ENCODE results near the gene RNF41. TPM values are rescaled to one million over a fixed set of nuclear protein-coding genes. Genes with fewer than 3 reads are reported as not detected.

RNF41 gene
- total RNA-seq, 1 donor from 2014 or later = 140 TPM

DNA sequence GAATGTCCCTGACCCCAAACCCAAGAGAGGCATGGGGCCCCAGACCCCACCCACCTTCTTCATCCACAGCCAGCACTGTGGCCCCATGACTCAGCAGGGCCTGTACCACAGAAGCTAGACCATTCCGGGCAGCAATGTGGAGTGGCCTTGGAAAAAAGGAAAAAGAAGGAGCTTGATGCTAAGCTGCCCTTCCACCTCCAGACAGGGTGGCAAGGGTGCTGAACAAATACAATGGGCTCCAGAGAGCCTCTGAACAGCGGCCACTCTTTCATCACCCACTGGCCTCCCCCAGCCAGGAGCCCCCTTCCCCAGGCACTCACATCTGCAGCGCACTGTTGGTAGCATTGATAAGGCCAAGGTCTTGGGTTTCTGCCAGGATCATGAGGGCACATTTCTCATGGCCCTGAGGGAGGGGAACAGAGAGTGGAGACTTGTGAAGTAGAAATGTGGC, 22.0 kb upstream of the RNF41 start:
- DNase-seq (ENCODE audit: low read depth) = no peak

DNA sequence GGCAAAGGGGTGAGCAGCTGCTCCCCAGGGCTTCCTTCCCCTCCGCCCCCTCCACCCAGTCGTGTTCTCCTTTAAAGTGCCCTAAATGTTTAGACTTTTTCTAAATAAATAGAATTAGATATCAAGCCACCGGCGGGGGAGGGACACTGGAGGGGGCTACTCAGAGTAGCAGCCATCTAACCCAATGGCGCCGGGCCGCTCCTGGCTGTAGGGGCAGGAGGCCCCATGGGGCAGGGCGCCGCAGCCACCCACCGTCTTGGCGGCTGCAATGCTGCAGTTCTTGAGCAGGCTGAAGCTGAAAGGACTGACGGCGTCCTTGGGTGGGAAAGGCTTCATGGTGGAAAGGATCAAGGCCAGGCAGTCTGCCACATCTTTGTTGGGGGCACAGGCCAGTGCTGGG, 21.3 kb upstream of the RNF41 start:
- DNase-seq (ENCODE audit: low read depth) = no peak

DNA sequence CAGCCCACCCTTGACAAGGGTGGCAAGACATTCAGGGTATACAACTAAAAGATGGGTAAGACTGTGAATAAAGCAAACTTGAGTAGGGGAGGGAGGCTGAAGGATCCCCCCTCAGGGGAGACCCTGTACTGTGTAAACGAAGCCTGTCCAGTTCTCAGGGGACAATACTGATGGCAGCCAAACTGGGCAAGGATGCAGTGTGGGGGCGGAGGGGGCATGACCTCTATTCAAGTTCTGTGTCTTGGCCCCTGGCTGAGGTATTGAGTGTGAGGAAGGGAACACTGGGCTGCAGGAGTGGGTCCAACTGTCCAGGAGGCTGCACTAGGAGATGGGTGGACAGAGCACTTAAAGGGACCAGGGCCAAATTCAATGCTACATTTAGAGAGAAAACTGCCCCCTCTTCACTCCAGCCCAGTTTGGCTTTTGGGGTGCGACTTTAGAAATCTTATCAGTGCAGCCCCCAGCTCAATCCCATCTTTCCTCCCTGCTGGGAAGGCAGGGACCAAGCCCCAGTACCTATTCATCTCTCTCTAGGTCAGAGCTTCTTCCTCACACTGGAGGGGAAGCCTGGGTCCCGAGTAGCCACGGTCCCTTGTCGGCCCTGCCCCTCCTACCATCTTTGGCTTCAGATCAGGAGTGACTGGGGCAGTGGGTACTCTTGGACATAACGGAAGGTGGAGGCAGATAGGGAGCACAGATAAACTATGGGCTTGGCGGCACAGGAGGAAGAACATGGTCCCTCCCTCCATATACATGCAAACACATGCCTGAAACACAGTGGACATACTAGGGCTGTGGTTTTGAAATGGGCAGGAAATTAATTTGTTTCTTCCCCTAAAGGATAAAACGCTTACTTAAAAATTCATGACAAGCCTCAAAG, 19.9 kb upstream of the RNF41 start:
- DNase-seq (ENCODE audit: low read depth) = no peak

DNA sequence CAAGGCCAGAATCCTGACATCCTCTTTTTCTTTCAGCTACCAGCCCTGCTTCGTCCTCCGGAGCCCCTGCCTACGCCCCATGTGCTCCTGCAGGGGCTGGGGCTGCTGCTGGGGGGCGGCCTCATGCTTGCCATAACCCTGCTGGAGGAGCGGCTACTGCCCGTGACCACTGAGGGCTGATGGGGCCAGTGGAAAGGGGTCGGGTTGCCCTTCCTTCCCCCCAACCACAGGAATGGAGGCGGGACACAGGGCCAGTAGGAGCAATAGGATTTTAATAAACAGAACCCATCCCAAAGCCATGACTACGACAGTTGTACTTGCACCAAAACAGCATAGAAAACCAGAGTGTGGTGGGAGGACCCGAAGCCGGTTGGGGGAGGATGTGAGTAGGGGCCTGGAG, 15.8 kb upstream of the RNF41 start:
- DNase-seq (ENCODE audit: low read depth) = no peak

DNA sequence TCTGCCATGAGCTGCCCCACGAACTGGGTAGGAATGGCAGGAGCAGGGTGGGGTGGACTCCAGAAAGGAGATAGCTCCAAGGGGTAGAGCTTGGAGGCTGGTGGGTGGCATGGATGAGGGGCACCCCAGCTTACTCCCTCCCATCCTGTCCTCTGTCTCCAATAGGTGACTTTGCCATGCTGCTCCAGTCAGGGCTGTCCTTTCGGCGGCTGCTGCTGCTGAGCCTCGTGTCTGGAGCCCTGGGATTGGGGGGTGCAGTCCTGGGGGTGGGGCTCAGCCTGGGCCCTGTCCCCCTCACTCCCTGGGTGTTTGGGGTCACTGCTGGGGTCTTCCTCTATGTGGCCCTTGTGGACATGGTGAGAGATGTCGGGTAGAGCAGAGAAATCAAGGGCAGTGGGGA, 15.3 kb upstream of the RNF41 start:
- DNase-seq (ENCODE audit: low read depth) = no peak

DNA sequence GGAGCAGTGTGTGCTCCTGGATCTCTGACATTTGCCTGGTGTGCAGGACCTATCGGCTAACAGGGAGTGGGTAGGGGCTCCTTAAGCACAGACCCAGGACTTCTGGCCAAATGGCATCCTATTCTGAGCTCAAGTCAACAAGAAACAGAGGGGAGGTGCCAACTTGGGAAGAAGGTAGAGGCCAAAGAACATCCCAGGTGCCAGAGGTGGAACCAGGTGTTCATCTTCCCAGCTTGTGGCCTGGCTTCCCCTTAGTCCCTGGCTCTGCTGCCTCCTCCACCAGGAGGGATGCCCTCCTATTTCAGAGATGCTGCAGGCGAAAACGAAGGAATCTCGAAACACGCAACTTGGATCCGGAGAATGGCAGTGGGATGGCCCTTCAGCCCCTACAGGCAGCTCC, 14.4 kb upstream of the RNF41 start:
- no peak for DNase-seq (ENCODE audit: low read depth)

DNA sequence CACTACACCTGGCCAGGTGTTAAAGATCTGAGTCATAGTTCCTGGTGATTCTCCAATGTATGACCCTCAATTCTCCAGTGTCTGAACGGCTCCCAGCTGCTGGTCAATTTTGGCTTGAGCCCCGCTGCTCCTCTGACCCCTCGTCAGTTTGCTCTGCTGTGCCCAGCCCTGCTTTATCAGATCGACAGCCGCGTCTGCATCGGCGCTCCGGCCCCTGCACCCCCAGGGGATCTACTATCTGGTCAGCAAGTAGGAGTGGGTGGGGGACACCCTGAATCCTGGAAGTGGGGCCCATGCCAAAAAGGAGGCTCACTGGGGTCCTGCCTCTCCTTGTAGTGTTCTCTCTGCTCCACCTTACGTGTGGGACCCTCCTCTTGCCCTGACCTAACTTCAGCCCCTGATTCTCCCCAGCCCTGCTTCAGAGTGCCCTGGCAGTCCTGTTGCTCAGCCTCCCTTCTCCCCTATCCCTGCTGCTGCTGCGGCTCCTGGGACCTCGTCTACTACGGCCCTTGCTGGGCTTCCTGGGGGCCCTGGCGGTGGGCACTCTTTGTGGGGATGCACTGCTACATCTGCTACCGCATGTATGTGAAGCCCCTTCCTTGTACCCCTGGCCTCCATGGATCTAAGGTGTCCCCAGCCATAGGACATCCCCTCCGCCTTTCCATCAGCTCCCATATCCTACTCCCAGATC, 13.2 kb upstream of the RNF41 start:
- no peak for DNase-seq (ENCODE audit: low read depth)

DNA sequence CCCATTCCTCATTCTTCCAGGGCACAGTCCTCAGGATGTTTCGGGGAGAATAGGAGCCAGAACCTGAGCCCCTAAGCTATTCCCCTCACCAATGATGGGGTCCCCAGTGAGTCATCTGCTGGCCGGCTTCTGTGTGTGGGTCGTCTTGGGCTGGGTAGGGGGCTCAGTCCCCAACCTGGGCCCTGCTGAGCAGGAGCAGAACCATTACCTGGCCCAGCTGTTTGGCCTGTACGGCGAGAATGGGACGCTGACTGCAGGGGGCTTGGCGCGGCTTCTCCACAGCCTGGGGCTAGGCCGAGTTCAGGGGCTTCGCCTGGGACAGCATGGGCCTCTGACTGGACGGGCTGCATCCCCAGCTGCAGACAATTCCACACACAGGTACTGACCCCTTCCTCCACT, 9.5 kb upstream of the RNF41 start:
- no peak for DNase-seq (ENCODE audit: low read depth)

DNA sequence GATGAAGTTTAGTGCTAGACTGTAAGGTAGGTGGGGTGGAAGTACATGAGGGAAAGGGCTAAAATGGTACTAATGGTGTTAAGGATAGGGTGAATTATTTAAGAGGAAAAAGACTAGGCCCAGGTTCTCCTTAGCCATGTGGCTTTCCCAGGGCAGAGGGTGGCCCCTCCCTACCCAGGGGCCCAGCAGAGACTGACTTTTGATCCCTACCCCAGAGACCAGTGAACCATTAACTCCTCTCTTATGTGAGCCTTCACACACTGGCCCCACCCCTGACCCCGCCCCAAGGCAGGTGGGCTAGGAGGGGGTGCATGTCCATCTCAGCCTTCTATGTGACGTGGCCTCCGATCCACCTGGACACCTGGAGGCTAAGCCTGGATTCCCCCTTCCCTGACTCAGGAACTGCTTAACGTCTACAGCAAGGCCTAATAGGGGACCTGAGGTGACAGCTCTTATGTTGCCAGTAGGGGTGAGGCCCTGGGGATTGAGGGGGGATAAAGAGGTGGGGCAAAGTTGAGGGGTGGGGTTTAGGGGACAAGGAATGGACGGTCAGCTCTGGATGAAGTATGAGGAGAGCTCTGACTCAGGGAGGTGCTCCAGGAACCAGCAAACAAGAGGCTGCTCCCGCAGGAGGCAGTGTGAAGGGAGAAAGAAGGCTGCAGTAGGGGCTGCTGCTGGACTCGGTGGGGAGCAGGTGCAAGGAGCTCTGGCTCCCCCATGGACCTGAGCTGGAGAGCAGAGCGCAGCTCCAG, 8.9 kb upstream of the RNF41 start:
- DNase-seq (ENCODE audit: low read depth) = no peak

DNA sequence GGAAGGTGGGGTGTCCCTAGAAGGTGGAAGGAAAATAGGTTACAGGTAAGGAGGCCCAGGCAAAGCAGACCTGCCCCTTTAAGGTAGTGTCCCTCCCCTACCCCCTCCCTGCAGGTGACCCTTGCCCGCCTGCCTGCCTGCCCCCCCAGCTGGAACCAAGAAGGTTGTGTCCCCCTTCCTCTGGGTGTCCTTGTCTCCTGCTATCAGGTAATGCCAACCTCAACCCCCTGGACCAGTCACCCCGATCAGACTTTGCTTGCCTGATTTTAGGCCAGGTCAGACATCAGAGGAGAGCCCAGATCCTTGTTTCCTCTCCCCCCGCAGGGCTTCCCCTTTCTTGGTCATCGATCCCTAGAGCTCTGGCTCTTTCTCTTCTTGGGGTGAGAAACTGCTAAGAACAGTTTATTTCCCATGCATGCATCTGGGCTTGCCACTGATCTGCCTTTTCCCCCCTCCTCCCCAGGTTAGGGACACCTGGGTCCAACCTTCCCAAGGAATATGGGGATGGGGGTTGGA, 8.3 kb upstream of the RNF41 start, which contains the start of gene SLC39A5:
SLC39A5 (plus strand) TSS at position 136 of the 516 bp plus-strand sequence. CDS start 1,224 bp downstream, outside the sequence.
- DNase-seq (ENCODE audit: low read depth) = no peak

DNA sequence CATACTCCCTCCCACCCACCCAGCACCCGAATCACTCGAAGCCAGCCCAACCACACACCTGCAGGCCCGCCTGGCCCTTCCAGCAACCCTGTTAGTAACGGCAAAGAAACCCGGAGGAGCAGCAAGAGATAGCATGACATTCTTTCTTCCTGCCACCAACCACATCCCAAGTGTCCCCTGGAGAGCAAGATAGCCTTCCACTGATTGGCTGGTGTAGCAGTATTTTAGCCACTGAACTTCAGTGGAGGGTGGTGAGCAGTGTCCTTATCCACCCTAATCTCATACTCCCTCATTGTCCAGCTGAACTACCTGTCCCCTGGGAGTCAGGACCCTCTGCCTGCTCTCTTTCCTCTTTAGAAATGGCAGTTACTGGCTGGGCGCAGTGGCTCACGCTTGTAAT, 7.4 kb upstream of the RNF41 start:
- no peak for DNase-seq (ENCODE audit: low read depth)

DNA sequence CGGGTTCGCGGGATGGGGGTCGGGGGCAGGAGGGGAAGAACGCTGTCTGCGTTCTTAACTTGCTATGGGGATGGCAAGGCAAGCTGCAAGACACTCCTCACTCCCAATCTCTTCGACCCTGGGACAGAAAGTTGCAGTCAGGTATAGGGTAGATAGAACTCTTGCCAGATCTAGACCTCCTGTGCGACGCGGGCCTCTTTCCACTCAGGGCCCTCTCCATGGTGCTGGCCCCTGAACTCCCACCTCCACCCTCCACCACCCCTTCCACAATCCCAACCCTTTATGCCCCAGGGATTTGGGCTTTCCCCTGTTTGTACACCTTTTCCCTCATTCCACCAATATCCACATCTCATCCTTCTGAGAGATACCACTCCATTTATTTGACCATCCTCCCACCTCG, 3.2 kb upstream of the RNF41 start:
- no peak for DNase-seq (ENCODE audit: low read depth)

DNA sequence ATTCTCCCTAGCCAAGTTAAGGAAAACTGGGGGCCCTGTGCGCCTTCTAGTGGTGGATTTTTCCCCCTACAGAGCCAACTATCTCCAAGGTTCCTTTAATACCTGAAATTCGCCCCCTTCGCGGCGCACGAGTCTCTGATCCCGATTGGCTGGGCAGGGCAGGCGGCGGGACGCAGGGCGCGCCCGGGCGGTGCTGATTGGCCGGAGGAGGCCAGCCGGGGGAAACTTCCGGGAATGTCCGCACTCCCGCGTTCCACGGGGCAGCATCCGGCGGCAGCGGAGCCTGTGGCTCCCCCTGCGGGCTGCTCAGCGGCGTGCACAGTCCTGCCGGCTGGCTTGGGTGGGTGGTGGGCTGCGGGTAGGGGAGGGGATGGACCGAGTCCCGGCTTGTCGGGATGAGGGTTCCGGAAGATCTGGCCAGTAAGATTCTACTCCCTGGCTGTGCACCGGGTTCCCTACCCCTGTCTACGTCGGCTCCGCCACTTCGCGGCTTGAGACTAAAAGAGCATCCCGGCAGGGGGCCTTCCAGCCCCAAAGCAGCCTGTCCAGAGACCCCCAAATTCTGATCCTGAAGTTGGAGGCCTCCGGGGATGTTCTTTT, 2.5 kb upstream of the RNF41 start, which contains the start of gene NABP2:
NABP2 (plus strand) TSS at position 241 of the 600 bp plus-strand sequence. CDS start 515 bp downstream, outside the sequence.
- DNase-seq (ENCODE audit: low read depth) = peak; percentile 92

DNA sequence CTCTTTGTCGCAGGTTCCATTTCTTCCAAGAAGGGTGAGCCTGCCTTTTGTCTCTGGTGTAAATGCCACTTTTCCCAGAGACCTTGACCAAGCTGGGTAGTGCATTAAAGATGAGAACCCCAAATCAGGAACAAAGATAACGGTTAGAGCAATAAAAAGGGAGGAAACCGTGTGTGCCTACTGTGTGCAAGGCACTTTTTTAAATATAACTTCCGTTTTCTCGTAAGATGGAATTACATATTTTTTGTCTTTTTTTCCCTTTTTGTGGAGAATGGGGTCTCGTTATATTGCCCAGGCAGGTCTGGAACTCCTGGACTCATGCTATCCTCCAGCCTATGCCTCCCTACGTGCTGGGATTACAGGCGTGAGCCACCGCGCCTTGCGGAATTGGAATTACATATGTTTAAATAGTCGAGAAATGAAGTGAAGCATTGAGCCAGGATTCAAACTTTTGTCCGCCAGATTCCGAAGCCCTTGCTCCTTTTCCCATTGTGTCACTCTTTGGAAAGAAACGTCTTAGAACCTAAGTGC, 1.9 kb upstream of the RNF41 start:
- no peak for DNase-seq (ENCODE audit: low read depth)

DNA sequence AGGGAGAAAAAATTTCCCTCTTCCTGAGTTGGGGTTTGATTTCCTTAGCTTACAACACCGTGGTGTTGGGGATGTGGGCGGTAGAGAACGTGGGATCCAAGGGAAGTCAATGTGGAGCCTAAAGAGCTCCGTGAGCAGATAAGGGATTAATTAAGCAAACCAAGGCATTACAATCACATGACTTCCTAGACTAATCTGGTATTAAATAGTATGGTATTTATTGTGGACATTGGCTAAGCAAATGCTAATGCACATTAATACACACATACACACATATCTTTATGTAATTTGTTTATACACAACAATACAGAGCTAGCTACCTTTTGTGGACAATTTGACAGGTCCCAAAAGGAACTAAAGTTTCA, 791 bp upstream of the RNF41 start:
- no peak for DNase-seq (ENCODE audit: low read depth)

DNA sequence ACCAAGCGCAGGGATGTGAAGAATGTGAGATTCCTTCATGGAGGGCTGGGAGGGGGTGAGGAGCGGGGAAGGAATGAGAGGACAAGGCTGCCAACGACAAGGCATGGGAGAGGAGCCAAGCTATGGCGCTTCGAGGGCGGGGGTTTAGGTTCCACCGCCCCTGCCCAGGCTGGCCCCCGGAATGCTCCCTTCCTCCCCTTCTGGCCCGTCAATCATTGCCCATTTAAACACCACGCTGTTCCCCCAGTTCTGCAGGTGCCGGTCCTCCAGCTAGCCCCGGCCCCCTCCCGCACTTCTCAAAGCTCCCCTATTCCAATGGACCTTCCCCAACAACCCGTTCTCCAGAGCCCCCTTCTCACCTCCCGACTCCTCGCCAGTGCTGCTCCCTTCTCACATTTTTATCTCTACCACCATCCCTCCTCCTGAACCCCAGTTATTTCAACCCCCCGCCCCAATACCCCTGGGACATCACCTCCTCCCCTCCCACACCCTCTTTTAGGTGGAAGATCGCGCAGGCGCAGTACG, 428 bp downstream of the RNF41 start:
- DNase-seq (ENCODE audit: low read depth) = peak; percentile 65

DNA sequence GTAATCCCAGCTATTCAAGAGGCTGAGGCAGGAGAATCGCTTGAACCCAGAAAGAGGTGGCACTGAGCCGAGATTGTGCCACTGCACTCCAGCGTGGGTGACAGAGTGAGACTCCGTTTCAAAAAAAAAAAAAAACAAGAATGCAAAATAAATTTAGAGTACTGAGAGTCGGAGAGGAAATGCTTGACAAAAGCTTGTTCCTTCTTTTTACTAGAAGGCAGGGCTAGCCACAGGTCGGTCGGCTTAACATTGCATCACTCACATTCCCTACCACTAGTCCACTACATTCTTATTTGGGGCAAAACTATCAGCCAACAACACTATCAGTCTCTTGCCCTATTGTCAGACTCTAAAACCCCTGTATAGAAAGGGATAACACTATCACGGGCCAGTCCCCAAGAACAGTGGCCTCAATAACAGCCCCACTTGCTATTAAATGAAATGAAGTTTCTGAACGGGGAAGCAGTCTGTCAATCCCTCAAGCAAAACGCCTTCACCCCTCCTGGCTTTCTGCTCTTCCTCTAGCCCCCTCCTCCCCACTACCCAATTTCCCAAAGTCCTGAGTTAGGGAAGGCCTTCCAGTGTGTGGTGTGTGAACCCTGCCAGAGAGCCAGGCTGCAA, 1.0 kb downstream of the RNF41 start:
- peak; percentile 67 for DNase-seq (ENCODE audit: low read depth)

DNA sequence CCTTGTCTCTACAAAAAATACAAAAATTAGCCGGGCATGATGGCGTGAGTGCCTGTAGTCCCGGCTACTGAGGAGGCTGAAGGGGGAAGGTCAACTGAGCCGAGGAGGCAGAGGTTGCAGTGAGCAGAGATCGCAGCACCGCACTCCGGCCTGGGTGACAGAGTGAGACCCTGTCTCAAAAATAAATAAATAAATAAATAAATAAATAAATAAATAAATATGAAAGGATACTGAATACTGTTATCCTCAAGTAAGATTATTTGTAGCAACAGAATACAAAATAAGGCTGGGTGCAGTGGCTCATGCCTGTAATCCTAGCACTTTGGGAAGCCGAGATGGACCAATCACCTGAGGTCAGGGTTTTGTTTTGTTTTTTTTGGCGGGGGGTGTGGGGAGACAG, 1.9 kb downstream of the RNF41 start:
- DNase-seq (ENCODE audit: low read depth) = no peak

DNA sequence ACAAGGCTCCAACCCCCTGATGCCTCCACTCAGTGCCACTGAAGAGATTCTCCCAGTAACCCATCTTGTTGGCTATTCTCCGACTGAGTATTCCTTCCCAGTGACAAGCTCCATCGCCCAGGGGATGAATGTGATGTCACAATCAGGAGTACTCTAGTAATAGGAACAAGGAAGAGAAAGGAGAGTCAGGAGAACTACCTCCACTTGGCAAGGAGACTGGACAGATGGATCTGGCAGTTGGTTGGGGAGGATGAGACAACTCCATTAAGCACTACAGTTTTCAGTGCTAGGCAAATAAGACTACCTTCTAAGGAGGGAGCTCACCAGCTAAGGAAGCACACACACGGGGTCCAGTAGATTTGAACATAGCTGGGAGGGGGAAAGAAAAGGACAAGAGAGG, 5.3 kb downstream of the RNF41 start:
- no peak for DNase-seq (ENCODE audit: low read depth)

DNA sequence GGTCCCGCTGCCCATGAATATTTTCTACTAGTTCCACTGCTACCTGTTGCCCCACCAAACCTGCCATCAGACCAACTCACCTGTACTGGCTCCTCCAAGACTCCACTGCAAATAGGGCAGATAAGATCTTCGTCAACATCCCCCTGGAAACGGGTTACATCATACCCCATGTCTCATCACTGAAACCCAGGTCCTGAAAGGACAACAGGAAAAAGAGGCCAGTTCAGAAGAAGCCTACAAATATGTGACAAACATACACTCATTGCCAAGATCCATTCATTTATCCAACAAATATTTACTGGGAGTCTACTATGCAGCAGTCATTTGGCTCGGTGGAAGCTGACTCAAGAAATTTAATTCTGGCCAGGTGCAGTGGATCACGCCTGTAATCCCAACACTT, 7.8 kb downstream of the RNF41 start:
- no peak for DNase-seq (ENCODE audit: low read depth)

DNA sequence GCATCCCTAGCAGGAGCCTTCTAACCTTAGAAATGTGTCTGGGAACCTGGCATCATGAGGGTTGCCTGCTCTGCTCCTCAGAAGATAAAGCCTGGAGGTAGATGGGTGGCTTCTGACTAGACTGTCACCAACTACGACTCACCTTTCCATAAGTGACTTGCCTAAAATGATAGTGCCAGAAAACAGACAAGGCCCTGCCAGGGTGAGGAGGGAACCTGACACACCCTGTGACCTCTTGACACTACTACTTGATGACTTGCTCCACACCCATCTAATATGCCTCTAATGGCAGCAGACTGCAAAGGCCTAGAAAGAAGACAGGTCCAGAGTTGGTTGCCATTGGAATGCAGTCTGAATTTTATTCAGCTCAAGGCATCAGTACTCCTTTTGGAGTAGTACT, 9.4 kb downstream of the RNF41 start:
- no peak for DNase-seq (ENCODE audit: low read depth)
